GM19351 (cell line): ENCODE results near the gene CHL1.

Experiments
- ATAC-seq: cut with Tn5 transposase; IDR thresholded peaks from one replicate; pipeline ENCODE4 v1.9.1; 2021; ENCODE audit warnings: mild to moderate bottlenecking, moderate library complexity; ENCODE audit not compliant: unreplicated experiment

Gene CHL1

GRCh38 chr3:279325-279724 lies 82.8 kb downstream of the CHL1 start:
- ATAC-seq, result no peak

DNA sequence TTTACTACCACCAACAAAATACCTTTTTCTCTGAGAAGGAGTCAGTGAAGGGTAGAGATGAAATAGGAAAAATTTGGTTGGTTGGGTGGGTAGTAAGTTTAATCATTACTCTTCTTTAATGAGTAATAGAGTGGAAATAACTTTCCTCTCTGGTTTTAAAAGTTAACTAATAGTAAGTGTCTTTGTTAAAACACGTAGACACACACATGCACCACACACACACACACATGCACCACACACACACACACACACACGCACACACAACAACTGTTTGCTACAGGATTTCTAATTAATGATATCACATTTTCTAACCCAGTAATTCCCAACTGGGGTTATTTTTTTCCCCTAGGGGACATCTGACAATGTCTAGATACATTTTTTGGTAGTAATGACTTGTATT lies 84.1 kb downstream of the CHL1 start:
- no peak for ATAC-seq

- ATAC-seq, result no peak
Measured at GRCh38 chr3:284322-284721, 87.8 kb downstream of the CHL1 start.

- no peak for ATAC-seq
Measured at GRCh38 chr3:288417-288816, 91.9 kb downstream of the CHL1 start.

DNA sequence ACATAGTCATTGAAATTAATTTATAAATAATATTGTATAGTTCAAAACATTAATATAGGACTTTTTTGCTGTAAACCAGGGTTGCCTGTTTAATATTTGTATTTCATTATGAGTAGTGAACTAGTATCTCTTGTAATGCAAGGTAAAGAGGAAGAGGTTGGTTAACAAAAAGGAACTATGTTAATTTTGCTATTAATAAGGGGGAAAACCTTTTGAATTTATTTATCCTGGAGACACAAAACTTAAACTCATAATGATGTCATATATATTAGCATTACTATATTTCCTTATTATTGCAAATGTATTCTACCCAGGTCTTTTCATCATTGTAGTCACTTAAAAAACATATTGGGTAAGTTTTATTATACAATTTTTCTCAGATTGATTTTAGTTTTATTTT lies 94.5 kb downstream of the CHL1 start:
- ATAC-seq, result peak; percentile 32

GRCh38 chr3:291646-292436 lies 95.3 kb downstream of the CHL1 start:
- no peak for ATAC-seq

- no peak for ATAC-seq
Measured at GRCh38 chr3:294096-294495, 97.5 kb downstream of the CHL1 start.

GRCh38 chr3:294581-294980 lies 98.0 kb downstream of the CHL1 start:
- no peak for ATAC-seq

- ATAC-seq, result no peak
Measured at GRCh38 chr3:295166-295565, 98.6 kb downstream of the CHL1 start.

GRCh38 chr3:297585-297984 lies 101.0 kb downstream of the CHL1 start:
- ATAC-seq, result no peak

- peak; percentile 47 for ATAC-seq
Measured at GRCh38 chr3:299590-300301, 103.2 kb downstream of the CHL1 start.

DNA sequence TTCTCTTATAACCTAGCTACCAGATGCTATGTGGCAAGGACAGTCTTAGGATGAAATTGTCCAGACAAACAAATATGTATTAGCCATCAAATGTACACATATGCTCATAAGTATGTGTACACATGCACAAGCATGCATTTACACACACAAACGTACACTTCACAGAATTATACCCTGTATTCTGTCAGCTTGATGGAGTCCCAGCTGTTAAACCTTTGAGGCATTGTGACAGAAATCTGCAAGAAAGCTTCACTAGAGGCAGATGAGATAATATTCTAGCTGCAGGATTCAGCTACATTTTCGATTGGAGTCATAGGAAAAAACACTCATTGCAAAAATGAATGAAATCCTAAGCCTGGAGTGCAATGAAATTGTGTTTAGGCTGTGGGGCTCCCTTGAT lies 110.6 kb downstream of the CHL1 start:
- ATAC-seq, result no peak

DNA sequence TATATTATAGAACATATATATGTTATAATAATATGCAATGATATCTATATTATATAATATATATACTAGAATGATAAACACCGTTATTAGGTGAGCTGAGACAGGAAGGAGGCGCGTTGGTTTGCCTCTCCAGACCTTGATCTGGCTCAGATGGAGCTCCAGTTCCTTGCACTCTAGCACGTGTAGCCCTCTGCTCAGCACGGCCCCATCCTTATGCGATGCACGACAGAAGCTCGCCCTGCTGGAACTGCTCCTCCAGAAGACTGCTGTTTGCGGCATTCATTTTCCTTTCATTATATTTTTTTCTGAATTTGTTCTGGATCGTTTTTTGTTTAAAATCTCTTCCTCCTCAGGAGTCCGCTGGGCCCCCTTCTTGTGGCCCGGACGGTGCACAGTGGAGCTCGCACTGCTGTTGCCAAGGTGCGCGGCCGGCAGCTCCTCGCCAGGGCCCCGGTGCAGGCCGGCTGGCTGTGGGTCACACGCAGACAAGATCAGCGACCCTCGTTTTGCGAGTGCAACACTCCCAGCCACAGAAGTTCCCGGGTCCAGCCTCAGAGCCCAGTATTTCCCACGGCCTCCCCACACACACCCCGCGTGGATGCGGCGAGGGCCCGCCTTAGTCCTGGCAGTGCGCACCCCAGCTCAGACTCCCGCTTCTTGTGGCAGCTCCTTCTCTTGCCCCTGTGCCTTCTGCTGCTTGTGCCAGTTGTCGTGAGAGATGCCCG lies 112.2 kb downstream of the CHL1 start:
- no peak for ATAC-seq

DNA sequence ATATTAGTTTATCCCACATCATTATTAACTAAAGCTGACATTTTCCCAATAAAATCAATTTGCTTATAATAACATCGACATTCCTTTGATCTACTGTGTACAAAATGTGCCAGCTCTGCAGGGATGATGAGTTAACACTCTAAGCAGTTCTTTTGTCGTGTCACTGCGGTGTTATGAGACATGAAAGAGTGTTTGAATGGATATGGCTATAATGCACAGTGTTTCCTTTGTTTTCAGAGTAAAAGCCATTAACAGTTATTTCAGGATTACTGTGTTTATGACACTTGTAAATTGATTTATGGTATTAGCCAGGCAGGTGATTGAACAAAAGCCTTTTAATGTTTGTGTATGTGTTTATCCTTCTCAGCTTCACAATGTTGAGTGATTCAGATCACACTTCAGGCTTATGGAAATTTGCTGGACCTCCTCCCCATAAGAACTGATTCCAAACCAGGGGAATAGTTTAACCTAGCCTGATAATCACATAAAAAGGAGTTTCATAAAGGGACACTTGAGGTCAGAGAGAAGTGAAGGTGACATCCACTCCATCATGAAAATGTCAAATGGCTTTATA lies 115.7 kb downstream of the CHL1 start:
- ATAC-seq, result no peak

DNA sequence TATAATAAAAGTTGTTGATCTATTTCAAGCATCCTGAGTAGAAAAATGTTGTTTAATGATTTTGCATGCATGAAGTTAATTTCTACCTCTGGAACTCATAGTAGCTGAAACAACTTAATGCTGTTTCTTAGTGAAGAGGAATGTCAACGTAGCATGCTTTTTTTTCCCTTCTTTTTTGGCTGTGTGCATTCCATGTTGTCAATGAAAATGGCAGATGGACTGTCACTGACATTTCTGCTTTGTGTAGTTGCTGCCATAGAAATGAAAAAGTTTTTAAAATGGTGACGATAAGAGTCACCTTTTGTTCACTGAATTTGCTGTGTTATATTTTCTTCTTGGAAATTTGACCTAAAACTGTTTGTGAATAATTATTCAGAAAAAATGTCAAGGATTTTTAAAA lies 116.3 kb downstream of the CHL1 start:
- ATAC-seq, result no peak

DNA sequence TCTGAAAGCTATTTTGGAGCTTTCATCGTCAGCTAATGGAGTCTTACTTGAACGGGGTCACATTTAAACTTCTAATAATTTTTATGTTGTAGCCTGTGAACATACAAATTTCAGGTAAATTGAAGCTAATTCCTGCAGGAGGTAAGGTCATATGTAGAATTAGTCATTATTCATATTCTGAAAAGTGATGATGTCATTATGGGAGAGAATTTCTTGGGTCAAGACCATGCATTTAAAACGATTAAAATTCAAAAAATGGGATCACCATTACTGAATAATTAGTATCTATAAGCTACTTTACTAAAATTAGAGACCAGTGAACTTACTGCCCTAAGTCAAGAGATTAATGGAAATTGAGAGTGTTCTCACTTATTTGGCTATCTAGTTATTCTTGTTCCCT lies 120.4 kb downstream of the CHL1 start:
- ATAC-seq, result no peak

DNA sequence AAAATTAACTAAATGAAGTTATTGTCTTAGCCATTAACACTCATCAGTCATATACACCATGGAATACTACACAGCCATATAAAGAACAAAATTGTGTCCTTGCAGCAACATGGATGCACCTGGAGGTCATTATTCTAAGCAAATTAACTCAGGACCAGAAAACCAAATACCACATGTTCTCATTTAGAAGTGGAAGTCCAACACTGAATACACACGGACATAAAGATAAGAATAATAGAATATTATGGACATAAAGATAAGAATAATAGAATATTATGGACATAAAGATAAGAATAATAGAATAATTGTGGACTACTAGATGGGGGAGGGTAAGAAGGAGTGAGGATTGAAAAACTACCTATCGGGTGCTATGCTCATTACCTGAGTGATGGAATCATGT lies 122.3 kb downstream of the CHL1 start:
- no peak for ATAC-seq

- no peak for ATAC-seq
Measured at GRCh38 chr3:324423-324822, 127.9 kb downstream of the CHL1 start.

- ATAC-seq, result no peak
Measured at GRCh38 chr3:325495-325894, 128.9 kb downstream of the CHL1 start.

- ATAC-seq, result peak; percentile 68
Measured at GRCh38 chr3:330494-331115, 134.0 kb downstream of the CHL1 start.

DNA sequence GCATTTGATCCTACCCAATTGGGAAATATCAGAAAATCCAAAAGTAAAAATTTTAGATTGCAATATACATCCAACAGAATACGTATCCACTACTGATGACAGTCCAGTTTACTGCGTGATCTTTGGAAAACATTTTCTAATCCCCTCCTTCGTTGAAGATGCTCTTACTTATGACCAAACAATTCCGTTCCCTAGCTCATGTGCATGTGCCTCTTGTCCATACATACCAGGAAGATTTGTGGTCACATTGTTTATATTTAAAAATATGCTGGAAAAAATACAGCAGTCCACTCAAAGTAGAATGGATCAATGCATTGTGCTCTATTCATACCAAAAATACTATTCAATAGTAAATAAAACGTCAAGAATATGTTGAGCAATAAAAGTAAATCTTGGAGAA lies 135.3 kb downstream of the CHL1 start:
- ATAC-seq, result no peak
